GM18520 (cell line): ENCODE results near the gene GANC.
"Not testable (repeated sequence)": the region's sequence is repeated elsewhere in the genome, so short reads cannot be mapped to it uniquely, and the experiment has no call there.

Source experiments
- ATAC-seq: cut with Tn5 transposase; IDR thresholded peaks from one replicate; pipeline ENCODE4 v1.9.1; 2021; ENCODE audit not compliant: unreplicated experiment

Gene GANC

GRCh38 chr15:42282344-42282743 is 9.3 kb downstream of the GANC start:
- no peak for ATAC-seq

- no peak for ATAC-seq
Measured at GRCh38 chr15:42282926-42283325, 9.9 kb downstream of the GANC start.

GRCh38 chr15:42283671-42284070 is 10.7 kb downstream of the GANC start:
- ATAC-seq, result no peak

GRCh38 chr15:42284551-42284950 is 11.6 kb downstream of the GANC start:
- ATAC-seq, result no peak

- ATAC-seq, result no peak
Measured at GRCh38 chr15:42285034-42285433, 12.0 kb downstream of the GANC start.

GRCh38 chr15:42286445-42287029 is 13.5 kb downstream of the GANC start:
- no peak for ATAC-seq

- ATAC-seq, result no peak
Measured at GRCh38 chr15:42287931-42288330, 14.9 kb downstream of the GANC start.

GRCh38 chr15:42289166-42289565 is 16.2 kb downstream of the GANC start:
- no peak for ATAC-seq

- not testable (repeated sequence) for ATAC-seq
Measured at GRCh38 chr15:42301004-42301403, 28.0 kb downstream of the GANC start.

- no peak for ATAC-seq
Measured at GRCh38 chr15:42306681-42307080, 33.7 kb downstream of the GANC start.

- no peak for ATAC-seq
Measured at GRCh38 chr15:42313463-42313862, 40.5 kb downstream of the GANC start.

GRCh38 chr15:42314818-42315217 is 41.8 kb downstream of the GANC start:
- ATAC-seq, result no peak

GRCh38 chr15:42315521-42315920 is 42.5 kb downstream of the GANC start:
- ATAC-seq, result no peak

GRCh38 chr15:42316282-42316805 is 43.3 kb downstream of the GANC start:
- ATAC-seq, result not testable (repeated sequence)

- no peak for ATAC-seq
Measured at GRCh38 chr15:42319206-42319605, 46.2 kb downstream of the GANC start.

GRCh38 chr15:42324308-42324707 is 51.3 kb downstream of the GANC start:
- no peak for ATAC-seq

GRCh38 chr15:42329161-42329560 is 56.2 kb downstream of the GANC start:
- no peak for ATAC-seq

- ATAC-seq, result no peak
Measured at GRCh38 chr15:42329992-42330391, 57.0 kb downstream of the GANC start.

GRCh38 chr15:42331235-42331634 is 58.2 kb downstream of the GANC start:
- ATAC-seq, result no peak

GRCh38 chr15:42332331-42332730 is 59.3 kb downstream of the GANC start:
- no peak for ATAC-seq

- no peak for ATAC-seq
Measured at GRCh38 chr15:42335074-42335473, 62.1 kb downstream of the GANC start.

- ATAC-seq, result not testable (repeated sequence)
Measured at GRCh38 chr15:42336650-42337049, 63.6 kb downstream of the GANC start.

GRCh38 chr15:42337104-42337503 is 64.1 kb downstream of the GANC start:
- not testable (repeated sequence) for ATAC-seq
